PC-9 (cell line): ENCODE measurements around the gene MAN1A2.

ENCODE experiments used
- EZH2 ChIP-seq: fragments of 200-600 bp; sonication (generic); IDR thresholded peaks from 2 replicates; pipeline ENCODE4 v1.8.0; 2017; ENCODE audit warnings: antibody characterized with exemption, low read depth
- TF ChIP-seq, protein P1 (sequence below): fragments of 200-600 bp; sonication (generic); conservative IDR thresholded peaks from 2 replicates; pipeline ENCODE4 v1.6.1; 2017; ENCODE audit warnings: mixed run types, antibody characterized with exemption, mild to moderate bottlenecking, moderate library complexity

DNA sequence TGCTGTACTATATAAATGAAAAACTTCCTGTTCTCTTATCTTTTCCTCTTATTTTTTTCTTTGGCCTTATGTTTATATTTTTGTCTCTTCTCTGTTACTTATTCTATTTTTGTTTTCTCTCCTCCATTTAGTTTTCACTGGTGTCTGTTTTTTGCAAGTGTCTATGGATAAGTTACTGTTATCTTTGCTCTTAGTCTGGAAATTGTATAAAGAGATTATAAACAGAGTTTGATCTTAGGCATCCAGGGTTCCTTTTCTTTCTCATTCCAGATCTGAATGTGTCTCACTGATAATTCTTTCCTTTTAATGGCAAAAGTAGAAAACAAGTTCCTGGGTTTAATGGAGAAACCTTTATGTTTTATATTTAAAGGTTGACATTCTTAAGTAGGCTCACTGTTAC lies 34.5 kb downstream of the MAN1A2 start:
- TF ChIP-seq, protein P1, sequence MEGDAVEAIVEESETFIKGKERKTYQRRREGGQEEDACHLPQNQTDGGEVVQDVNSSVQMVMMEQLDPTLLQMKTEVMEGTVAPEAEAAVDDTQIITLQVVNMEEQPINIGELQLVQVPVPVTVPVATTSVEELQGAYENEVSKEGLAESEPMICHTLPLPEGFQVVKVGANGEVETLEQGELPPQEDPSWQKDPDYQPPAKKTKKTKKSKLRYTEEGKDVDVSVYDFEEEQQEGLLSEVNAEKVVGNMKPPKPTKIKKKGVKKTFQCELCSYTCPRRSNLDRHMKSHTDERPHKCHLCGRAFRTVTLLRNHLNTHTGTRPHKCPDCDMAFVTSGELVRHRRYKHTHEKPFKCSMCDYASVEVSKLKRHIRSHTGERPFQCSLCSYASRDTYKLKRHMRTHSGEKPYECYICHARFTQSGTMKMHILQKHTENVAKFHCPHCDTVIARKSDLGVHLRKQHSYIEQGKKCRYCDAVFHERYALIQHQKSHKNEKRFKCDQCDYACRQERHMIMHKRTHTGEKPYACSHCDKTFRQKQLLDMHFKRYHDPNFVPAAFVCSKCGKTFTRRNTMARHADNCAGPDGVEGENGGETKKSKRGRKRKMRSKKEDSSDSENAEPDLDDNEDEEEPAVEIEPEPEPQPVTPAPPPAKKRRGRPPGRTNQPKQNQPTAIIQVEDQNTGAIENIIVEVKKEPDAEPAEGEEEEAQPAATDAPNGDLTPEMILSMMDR, result no peak
- no peak for TF ChIP-seq EZH2
